Esophagus squamous epithelium (tissue), 4 donors: Measurements from ENCODE around the gene USH2A.

Experiments
- CTCF ChIP-seq, 6 experiments: fragments of 450-650 bp in 4 of 6; fragments of 200-600 bp in 2 of 6; sonication (generic) in 2 of 6; IDR thresholded peaks; one replicate each; pipeline ENCODE4 v1.5.1; 2016 to 2019; ENCODE audit warnings: antibody characterized with exemption in 6 of 6, mild to moderate bottlenecking in 4 of 6, moderate library complexity in 4 of 6
- POLR2A ChIP-seq, 4 donors: fragments of 450-650 bp; IDR thresholded peaks; one replicate each; pipeline ENCODE4 v1.6.1; 2017; ENCODE audit warnings: antibody characterized with exemption in 4 of 4, mild to moderate bottlenecking in 4 of 4, moderate library complexity in 3 of 4

GRCh38 chr1:216014086-216014485 lies 409.2 kb downstream of the USH2A start:
- TF ChIP-seq CTCF (IDR thresholded peaks at IDR 0.05) (no peak), POLR2A (IDR thresholded peaks at IDR 0.05) (no peak)
